Lower leg skin (tissue), 4 donors: ENCODE measurements around the gene KCNJ15. TPM values are rescaled to one million over a fixed set of nuclear protein-coding genes. Genes with fewer than 3 reads are reported as not detected.

Source experiments
- DNase-seq, 2 donors: peaks; one replicate each; pipeline ENCODE4 v3.0.0-alpha.2; 2019; ENCODE audit warnings: low spot score in 2 of 2
- H3K4me3 ChIP-seq: fragments of 200-600 bp; sonication (generic); 2 replicates; pipeline ENCODE4 v1.5.1; 2017; ENCODE audit warnings: mild to moderate bottlenecking, low read depth; ENCODE audit not compliant: poor library complexity, severe bottlenecking
- CTCF ChIP-seq, 3 donors: fragments of 450-650 bp; IDR thresholded peaks; one replicate each; pipeline ENCODE4 v1.5.1; 2016; ENCODE audit warnings: antibody characterized with exemption in 3 of 3, mild to moderate bottlenecking in 3 of 3, moderate library complexity in 2 of 3
- POLR2A ChIP-seq, 2 donors: fragments of 450-650 bp; IDR thresholded peaks; one replicate each; pipeline ENCODE4 v1.6.1; 2016 to 2017; ENCODE audit warnings: antibody characterized with exemption in 2 of 2, mild to moderate bottlenecking in 1 of 2, moderate library complexity in 1 of 2
- WGBS, 2 donors: methylation state at CpG; one replicate each; pipeline ENCODE4 v1.1.5; 2018; 5-methylcytosine and 5-hydroxymethylcytosine counted together
- intact Hi-C: fragments of 100-400 bp; cut with DNase I; formaldehyde crosslinking; loops from one replicate; pipeline ENCODE4 v1.15.0; 2023; ENCODE audit warnings: low total_unique reads
- total RNA-seq, 4 donors: library from RNA; depleted of rRNA; stranded (reverse); fragments of >200 nt; gene quantifications; one replicate each; pipeline ENCODE4 v1.1.0, GENCODE V29; 2016

KCNJ15 gene
- total RNA-seq, 4 donors from 2014 or later = 4.2 to 55.1 (median 7.3) TPM

GRCh38 chr21:38337793-38338192 is 81.0 kb downstream of the KCNJ15 start:
- intact Hi-C loops = no loop called here
- WGBS, 2 donors = 64 to 65% methylated on average over 5 of the region's 5 CpGs
- no peak for TF ChIP-seq POLR2A (IDR thresholded peaks at IDR 0.05)
- no peak for TF ChIP-seq CTCF (IDR thresholded peaks at IDR 0.05)
- DNase-seq = peak in 1 of 2 donors; percentile 64
- H3K4me3 ChIP-seq = no peak overlapping the region

- H3K4me3 ChIP-seq = no peak overlapping the region
- intact Hi-C loops = no loop called here
- DNase-seq = peak in 1 of 2 donors; percentile 76
- 90 to 95% methylated on average over 4 of the region's 4 CpGs for WGBS, 2 donors
- TF ChIP-seq CTCF (IDR thresholded peaks at IDR 0.05) (no peak), POLR2A (IDR thresholded peaks at IDR 0.05) (no peak)
Observed at GRCh38 chr21:38340131-38340530, 83.3 kb downstream of the KCNJ15 start.

- intact Hi-C loops = no loop called here
- no peak overlapping the region for H3K4me3 ChIP-seq
- no peak for TF ChIP-seq CTCF (IDR thresholded peaks at IDR 0.05)
- no peak for TF ChIP-seq POLR2A (IDR thresholded peaks at IDR 0.05)
- DNase-seq = peak in 1 of 2 donors; percentile 37
- 78 to 79% methylated on average over 5 of the region's 5 CpGs for WGBS, 2 donors
Observed at GRCh38 chr21:38341546-38342012, 84.8 kb downstream of the KCNJ15 start.

DNA sequence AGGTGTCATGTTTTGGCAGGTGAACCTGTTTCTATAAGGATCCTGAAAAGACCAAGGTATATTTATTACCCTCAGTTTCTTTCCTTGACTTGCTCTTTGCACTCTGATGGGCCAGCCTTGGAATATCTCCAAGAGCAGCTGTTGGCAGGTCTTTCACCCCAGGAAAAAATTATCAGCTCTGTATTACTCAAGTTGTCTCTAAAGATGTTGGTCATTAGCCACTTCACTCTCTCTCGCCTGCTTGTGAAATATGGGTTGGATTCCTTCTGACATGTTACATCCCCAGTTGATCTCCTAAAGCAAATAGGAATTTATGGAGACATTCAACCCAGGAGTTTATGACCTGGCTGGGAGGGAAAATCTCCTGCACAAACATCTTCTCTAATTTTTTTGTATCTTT is 85.9 kb downstream of the KCNJ15 start:
- no peak overlapping the region for H3K4me3 ChIP-seq
- intact Hi-C loops = no loop called here
- no peak for DNase-seq
- TF ChIP-seq CTCF (IDR thresholded peaks at IDR 0.05) (no peak), POLR2A (IDR thresholded peaks at IDR 0.05) (no peak)
- 70 to 72% methylated on average over 1 of the region's 1 CpG for WGBS, 2 donors

- 52 to 55% methylated on average over 6 of the region's 6 CpGs for WGBS, 2 donors
- DNase-seq = peak in 1 of 2 donors; percentile 48
- TF ChIP-seq POLR2A (IDR thresholded peaks at IDR 0.05) (no peak), CTCF (IDR thresholded peaks at IDR 0.05) (no peak)
- intact Hi-C loops = no loop called here
- H3K4me3 ChIP-seq = no peak overlapping the region
Observed at GRCh38 chr21:38343691-38344090, 86.9 kb downstream of the KCNJ15 start.

- DNase-seq = peak in 1 of 2 donors; percentile 79
- intact Hi-C loops = no loop called here
- no peak overlapping the region for H3K4me3 ChIP-seq
- TF ChIP-seq CTCF (IDR thresholded peaks at IDR 0.05) (no peak), POLR2A (IDR thresholded peaks at IDR 0.05) (no peak)
- 52 to 53% methylated on average over 5 of the region's 5 CpGs for WGBS, 2 donors
Observed at GRCh38 chr21:38346286-38346685, 89.5 kb downstream of the KCNJ15 start.
